Measurements from ENCODE around the gene FAM120B.

The FAM120B gene

DNA sequence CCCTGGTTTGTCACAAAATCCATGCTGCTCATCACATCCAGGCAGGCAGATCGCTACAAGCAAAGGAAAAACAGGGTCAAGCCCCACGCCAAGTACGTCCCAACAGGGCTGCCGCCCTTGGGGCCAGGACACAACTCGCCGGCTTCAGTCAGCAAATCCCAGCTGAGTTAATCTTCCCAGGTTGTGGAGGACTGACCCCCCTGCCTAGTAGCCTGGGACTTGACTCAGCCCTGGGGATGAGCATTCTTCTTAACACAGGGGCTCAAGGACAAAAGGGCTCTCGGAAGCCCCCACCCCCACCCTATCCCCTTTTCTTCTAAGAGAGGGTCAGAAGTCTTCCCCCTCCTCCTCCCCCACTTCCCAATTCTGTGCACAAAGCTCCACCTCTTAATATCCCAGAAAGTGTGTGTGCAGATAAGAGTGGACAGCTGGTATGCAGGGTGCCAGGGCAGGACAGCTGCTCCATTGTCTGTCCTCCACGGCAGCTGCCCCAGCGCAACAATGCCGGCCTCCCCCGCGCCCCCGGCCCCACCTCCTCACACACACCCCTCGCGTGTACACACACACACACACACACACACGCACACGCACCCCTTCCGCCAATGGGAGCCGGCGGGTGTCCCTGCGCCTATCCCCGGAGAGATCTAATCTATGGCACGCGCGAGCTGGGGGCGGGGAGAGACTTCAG, 20.2 kb upstream of the FAM120B start:
- no peak for DNase-seq (ENCODE audit: low read depth in 3 of 3)

DNA sequence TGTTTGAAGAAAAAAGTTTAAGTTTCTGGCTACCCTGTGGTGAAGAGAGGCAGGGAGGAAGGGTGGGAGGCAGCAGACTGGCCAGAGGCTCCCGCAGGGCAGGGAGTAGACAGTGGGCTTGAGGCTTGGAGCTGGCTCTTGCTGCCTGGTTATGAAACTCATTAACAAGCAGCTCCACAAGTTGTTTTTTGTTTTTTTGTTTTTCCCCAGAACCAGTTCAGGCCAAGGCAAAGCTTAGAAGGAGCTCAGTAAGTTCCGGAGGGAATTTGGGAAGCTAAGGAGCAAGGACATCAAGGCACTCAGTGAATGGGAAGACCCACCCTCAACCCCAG, 19.7 kb upstream of the FAM120B start:
- DNase-seq (ENCODE audit: low read depth in 3 of 3), result no peak

DNA sequence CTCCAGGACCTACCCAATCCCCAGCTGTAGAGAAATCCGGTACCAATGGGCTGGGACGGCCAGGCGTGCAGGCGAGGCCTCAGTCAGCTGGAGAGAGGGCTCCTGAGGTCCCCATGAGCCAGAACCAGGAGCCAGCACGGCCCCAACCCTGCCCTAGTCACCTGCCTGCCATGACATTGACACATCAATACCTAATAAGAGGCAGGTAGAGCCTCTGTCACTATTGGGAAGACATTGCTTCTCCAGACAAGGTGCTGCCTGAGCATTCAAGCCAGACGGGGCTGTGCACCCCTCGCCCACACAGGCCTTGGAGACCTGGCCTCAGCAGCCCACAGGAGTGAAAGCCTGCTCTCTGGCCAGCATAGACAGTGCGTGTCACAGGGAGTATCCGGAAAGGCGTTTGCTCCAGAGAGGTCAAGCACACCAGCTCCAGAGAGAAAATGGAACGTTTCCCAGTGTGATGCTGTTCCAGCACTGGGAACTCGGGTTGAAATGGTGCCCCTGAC, 19.1 kb upstream of the FAM120B start:
- no peak for DNase-seq (ENCODE audit: low read depth in 3 of 3)

- DNase-seq (ENCODE audit: low read depth in 3 of 3), result no peak
These were observed 18.4 kb upstream of the FAM120B start for GRCh38 chr6:170288091-170288631.

GRCh38 chr6:170288852-170289179, 17.7 kb upstream of the FAM120B start:
- no peak for DNase-seq (ENCODE audit: low read depth in 3 of 3)

DNA sequence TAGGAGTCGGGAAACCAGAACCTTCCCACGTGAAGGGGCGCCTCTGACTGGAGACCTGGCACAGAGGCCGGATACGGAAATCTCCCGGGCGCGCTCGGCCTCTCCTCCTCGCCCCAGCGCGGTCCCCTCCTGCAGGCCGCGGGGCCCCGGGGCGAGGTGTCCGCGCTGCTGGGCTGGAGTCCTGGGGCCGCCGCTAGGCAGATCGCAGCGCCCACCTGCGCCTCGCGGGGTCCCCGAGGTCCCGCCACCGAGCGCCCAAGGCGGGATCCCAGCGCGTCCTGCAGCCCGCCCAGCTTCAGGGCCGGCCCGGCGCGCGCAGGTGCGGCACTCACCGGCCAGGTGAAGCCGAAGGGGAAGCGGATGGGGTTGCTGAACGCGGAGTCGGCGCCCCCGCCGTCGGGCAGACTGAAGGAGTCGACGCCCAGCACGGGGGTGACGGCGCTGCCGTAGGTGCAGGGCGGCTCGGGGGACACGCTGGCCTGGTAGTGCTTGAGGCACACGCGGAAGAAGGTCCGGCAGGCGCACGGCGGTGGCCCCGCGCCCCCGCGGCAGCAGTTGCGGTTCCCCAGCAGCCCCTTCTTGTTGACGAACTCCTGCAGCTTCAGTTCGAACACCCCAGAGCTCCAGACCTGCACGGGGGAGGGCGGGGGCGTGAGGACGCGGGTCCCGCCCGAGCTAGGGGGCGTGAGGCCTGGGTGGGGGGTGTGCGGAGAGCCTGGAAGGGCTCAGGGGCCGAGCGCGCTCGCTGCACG, 17.2 kb upstream of the FAM120B start:
- no peak for DNase-seq (ENCODE audit: low read depth in 3 of 3)

- no peak for DNase-seq (ENCODE audit: low read depth in 3 of 3)
These were observed 16.6 kb upstream of the FAM120B start for GRCh38 chr6:170289951-170290295.

- DNase-seq (ENCODE audit: low read depth in 3 of 3), result peak in 1 of 3 experiments; percentile 28
These were observed 16.0 kb upstream of the FAM120B start, which contains the start of gene DLL1 for GRCh38 chr6:170290296-170291128. DLL1 (minus strand) TSS chr6:170291078; CDS start chr6:170290139, 939 bp downstream.

GRCh38 chr6:170291271-170292110, 15.1 kb upstream of the FAM120B start:
- peak in 1 of 3 experiments; percentile 30 for DNase-seq (ENCODE audit: low read depth in 3 of 3)

DNA sequence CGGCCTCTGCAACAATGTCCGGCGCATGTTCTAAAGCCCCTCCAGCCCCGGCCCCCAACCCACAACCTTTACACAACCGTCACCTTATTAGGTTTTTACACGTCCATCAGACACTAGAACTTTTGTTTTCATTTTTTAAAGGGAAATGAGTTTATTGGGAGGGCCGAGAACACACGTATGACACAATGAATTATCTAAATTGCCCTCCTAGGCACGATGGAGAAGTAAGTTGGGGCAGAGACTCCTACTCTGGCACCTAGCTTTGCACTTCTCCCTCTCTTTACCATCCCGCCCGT, 14.5 kb upstream of the FAM120B start:
- no peak for DNase-seq (ENCODE audit: low read depth in 3 of 3)

GRCh38 chr6:170292407-170293158, 14.0 kb upstream of the FAM120B start:
- no peak for DNase-seq (ENCODE audit: low read depth in 3 of 3)

DNA sequence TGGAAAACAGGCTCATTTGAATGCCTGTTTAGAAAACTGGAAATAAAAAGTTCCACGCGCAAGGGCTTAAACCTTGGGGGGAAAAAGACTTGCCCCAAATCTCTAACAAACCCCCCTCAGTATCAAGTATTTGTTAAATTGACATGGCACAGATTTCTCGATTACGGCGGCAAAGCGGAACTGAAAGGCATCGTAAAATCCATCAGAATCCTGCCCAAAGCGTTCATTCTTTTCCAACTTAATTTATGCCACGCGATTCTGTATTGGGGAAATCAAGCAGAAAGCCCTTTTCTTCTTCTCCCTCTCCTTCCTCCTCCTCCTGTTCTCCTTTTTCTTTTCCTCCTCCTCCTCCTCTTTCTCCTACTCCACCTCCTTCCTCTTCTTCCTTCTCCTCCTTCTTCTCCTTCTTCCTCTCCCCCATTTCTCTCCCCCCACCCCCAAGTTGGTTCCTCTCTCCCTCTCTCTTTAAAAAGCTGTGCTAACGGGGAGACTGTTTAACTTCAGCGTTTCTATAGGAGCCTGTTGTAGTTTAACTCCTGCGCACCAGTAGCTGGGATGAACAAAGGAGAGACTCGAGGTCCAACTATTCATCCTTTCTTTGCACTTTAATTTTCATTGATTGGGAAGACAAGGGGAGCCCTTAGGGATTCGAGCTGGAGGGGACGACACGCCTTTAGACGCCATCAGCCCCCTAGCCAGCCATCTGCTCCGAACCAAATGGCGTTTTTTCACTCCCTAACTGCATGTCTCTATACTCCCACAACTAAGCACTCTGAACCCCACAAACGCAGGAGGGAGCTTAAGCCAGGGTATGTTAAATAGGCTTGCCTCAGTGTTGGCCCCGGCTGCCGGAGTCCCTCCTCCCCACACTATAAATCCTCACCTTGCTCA, 13.0 kb upstream of the FAM120B start:
- DNase-seq (ENCODE audit: low read depth in 3 of 3), result no peak

GRCh38 chr6:170294298-170294730, 12.2 kb upstream of the FAM120B start:
- DNase-seq (ENCODE audit: low read depth in 3 of 3), result no peak

- DNase-seq (ENCODE audit: low read depth in 3 of 3), result no peak
These were observed 11.6 kb upstream of the FAM120B start for GRCh38 chr6:170294813-170295509.

DNA sequence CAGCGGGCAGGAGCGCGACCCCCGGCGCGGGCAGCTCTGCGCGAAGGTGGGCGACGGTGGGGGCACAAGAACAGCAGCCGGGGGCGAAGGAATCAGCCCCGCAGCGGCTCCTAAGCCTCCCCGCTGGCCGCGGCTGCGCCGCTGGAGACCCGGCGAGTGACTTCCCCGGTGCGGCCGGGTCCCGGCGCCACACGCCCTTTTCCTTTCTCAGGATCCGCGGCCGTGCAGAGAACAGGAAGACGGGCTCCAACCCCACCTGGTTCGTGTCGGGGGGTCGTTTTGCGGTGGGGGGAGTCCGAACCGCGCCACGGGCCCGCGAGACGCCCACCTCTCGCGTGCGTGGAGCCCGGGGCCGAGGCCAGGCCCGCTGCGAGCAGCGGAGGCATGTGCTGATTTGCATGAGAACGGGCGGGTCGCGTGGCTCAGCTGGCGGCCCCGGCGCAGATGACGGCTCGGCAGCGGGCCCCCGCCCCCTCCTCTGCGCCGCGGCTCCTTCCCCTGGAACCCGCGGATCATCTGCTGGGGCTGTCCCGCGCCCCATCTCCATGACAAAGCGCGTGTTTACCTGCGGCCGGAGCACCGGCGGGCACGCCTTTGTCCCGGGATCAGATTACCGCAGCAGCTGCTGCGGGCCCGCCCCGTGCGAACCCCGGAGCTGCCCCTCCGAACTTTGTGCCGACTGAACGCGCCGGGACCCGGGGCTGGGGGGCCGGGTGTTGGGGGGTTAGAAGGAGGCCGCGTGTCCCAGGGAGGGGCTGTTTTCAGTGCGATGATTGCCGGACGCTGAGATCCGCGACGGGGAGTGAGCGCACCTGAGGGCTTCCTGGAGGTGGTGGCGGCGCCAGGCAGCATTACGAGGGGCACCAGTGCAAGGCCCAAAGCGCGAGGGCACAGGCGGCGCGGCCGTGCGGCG, 10.8 kb upstream of the FAM120B start:
- peak in 1 of 3 experiments; percentile 57 for DNase-seq (ENCODE audit: low read depth in 3 of 3)

DNA sequence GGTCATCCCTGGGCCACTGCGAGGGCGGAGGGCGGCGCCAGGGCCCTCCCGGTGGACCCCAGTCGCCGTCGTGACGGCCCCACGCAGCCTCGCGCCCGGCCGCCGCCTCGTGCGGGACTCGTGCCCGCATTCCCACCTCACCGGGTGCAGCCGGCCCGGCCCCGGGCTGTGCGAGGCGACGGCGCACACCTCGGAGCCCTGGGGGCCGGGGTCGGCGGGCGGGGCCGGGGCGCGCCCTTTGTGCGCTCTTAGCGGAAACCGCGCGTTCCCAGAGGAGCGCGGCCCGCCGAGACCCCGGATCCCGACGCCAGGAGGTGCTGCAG, 10.2 kb upstream of the FAM120B start:
- no peak for DNase-seq (ENCODE audit: low read depth in 3 of 3)

DNA sequence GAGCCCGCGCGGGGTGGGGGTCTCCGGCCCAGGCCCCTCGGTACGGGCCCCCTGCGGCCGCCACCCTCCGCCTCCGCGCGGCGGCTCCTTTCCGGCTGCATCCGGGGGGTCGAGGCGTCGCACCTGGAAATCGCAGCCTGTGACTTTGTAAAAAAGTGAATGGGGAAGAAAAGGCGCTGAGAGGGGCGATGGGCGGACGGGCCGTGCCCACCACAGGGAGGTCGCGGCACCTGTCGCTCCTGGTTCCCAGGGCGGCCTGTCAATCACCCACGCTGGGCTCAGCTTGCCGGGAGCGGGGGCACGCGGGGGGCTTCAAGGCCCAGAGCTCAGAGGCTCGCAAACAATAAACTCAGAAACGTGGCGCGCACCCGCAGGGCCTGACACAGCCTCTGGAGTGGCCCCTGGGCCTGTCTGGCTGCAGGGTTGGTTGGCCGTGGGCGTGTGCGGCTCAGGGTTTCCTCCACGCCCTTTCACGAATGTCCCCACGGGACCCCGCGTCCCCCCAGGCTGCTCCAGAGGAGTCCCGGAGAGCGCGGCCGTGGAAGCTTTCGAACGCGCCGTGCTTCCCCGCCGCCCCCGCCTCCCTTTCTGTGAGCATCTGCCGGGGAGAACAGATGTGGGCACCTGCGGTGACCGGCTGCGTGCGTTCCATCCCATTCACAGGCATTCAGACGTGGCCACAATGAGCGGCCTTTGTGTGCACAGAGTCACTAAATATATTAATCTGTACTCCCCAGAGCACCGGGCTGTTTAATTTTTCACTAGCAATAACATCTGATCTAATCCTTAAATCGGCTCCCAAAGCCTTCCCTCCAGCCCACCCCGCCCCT, 9.6 kb upstream of the FAM120B start:
- DNase-seq (ENCODE audit: low read depth in 3 of 3), result no peak
